LNCaP clone FGC (cell line): ENCODE measurements around the gene ENTPD3.
"Not testable (repeated sequence)": the region's sequence is repeated elsewhere in the genome, so short reads cannot be mapped to it uniquely, and the experiment has no call there.

Source experiments
- DNase-seq: peaks from one replicate; pipeline ENCODE4 v3.0.0-alpha.2; 2011; ENCODE audit warnings: low read depth
- H3K4me3 ChIP-seq: 2 replicates; pipeline ENCODE4 v1.5.1; 2011; ENCODE audit warnings: mild to moderate bottlenecking, low read depth, low read length, control low read depth
- CTCF ChIP-seq: IDR thresholded peaks from 2 replicates; pipeline ENCODE4 v1.5.1; 2012; ENCODE audit warnings: mild to moderate bottlenecking; ENCODE audit not compliant: control insufficient read depth, insufficient read depth; ENCODE audit errors: extremely low read depth

ENTPD3 gene

GRCh38 chr3:40456940-40457823, 70.2 kb downstream of the ENTPD3 start, which contains the start of gene RPL14:
Gene RPL14 (plus strand): TSS chr3:40457339. CDS start chr3:40457472, 133 bp downstream.
- H3K4me3 ChIP-seq = peak within 1 kb of the TSS; percentile 78
- no peak for TF ChIP-seq CTCF
- peak; percentile 89 for DNase-seq

- TF ChIP-seq CTCF = no peak
- peak overlapping the region; percentile 78 for H3K4me3 ChIP-seq
- no peak for DNase-seq
Observed at GRCh38 chr3:40458473-40458872, 71.5 kb downstream of the ENTPD3 start.

GRCh38 chr3:40460481-40460880, 73.5 kb downstream of the ENTPD3 start:
- not testable (repeated sequence) for H3K4me3 ChIP-seq, DNase-seq

GRCh38 chr3:40461161-40461560, 74.2 kb downstream of the ENTPD3 start:
- H3K4me3 ChIP-seq = no peak overlapping the region
- no peak for TF ChIP-seq CTCF

GRCh38 chr3:40462838-40463237, 75.9 kb downstream of the ENTPD3 start:
- not testable (repeated sequence) for H3K4me3 ChIP-seq, DNase-seq

More at GRCh38 chr3:40461161-40461560, 74.2 kb downstream of the ENTPD3 start:
- DNase-seq = no peak

- no peak for TF ChIP-seq CTCF
Observed at GRCh38 chr3:40463579-40463978, 76.6 kb downstream of the ENTPD3 start.

GRCh38 chr3:40464339-40465110, 77.5 kb downstream of the ENTPD3 start:
- H3K4me3 ChIP-seq = no peak overlapping the region
- no peak for TF ChIP-seq CTCF
- DNase-seq = no peak

More at GRCh38 chr3:40463579-40463978, 76.6 kb downstream of the ENTPD3 start:
- DNase-seq = no peak
- H3K4me3 ChIP-seq = no peak overlapping the region
